K562 (cell line): ENCODE data around the gene RHOBTB3. TPM values are rescaled to one million over a fixed set of nuclear protein-coding genes. Genes with fewer than 3 reads are reported as not detected.

Experiments used
- CREB1 ChIP-seq, 2 experiments: sonication (generic) in 1 of 2; formaldehyde crosslinking in 1 of 2; IDR thresholded peaks; 2 replicates each; pipeline versions ENCODE4 v1.6.1 to v1.8.0; 2012 to 2022; ENCODE audit warnings: inconsistent platforms in 1 of 2, mild to moderate bottlenecking in 1 of 2, missing genetic modification reagents in 1 of 2, moderate library complexity in 1 of 2
- SNIP1 ChIP-seq: fragments of 450-650 bp; IDR thresholded peaks from 2 replicates; pipeline ENCODE4 v1.7.1; 2017; ENCODE audit warnings: low read depth, mild to moderate bottlenecking
- SREBF2 ChIP-seq: sonication (generic); formaldehyde crosslinking; IDR thresholded peaks from 2 replicates; pipeline ENCODE4 v1.4.0; 2020; ENCODE audit warnings: mild to moderate bottlenecking, missing genetic modification reagents
- TFAP4 ChIP-seq: sonication (generic); formaldehyde crosslinking; IDR thresholded peaks from 2 replicates; pipeline ENCODE4 v1.8.0; 2022; ENCODE audit warnings: missing genetic modification reagents, mild to moderate bottlenecking, moderate library complexity, borderline replicate concordance
- ZBTB2 ChIP-seq: fragments of 450-650 bp; IDR thresholded peaks from 2 replicates; pipeline ENCODE4 v1.6.1; 2016; ENCODE audit warnings: antibody characterized with exemption
- ZNF121 ChIP-seq: sonication (generic); formaldehyde crosslinking; conservative IDR thresholded peaks from 2 replicates; pipeline ENCODE4 v1.8.0; 2022; ENCODE audit warnings: missing genetic modification reagents
- polyA plus RNA-seq, 8 experiments: library from polyadenylated mRNA; depleted of rRNA in 4 of 8; stranded (reverse) in 5 of 8; unstranded in 3 of 8; fragments of >200 nt; fragmentation: Nextera tagmentation in 2 of 8; fragmentation: Illumina TruSeq in 1 of 8; extraction: Ambion mirVana in 2 of 8; extraction: Trizol in 1 of 8; gene quantifications; 2 replicates each; pipeline versions ENCODE4 v1.2.1 to v1.2.3, GENCODE V29; 2011 to 2014; ENCODE audit warnings: inconsistent platforms in 1 of 8, missing spikeins in 1 of 8
- total RNA-seq, 7 experiments: library from RNA; depleted of rRNA in 6 of 7; stranded (reverse); fragments of >200 nt in 6 of 7; fragmentation: Illumina TruSeq in 2 of 7; extraction: Trizol in 2 of 7; gene quantifications; 2 replicates each; pipeline versions ENCODE4 v1.2.1 to v1.2.3, GENCODE V29; 2011 to 2021; ENCODE audit warnings: low replicate concordance in 1 of 7
- TF ChIP-seq, protein P1 (sequence below), 2 experiments: fragments of 450-650 bp; conservative IDR thresholded peaks; 2 replicates each; pipeline ENCODE4 v1.6.1; 2017; ENCODE audit warnings: mild to moderate bottlenecking in 2 of 2, moderate library complexity in 2 of 2
- TF ChIP-seq, protein P2 (sequence below): sonication (generic); formaldehyde crosslinking; IDR thresholded peaks from 2 replicates; pipeline ENCODE4 v1.8.0; 2023; ENCODE audit warnings: mild to moderate bottlenecking, missing genetic modification reagents
- TF ChIP-seq, protein P3 (sequence below): IDR thresholded peaks from 2 replicates; pipeline ENCODE4 v1.6.1; 2011; ENCODE audit warnings: borderline replicate concordance, low read depth, mild to moderate bottlenecking, moderate library complexity, low read length; ENCODE audit not compliant: insufficient read depth, poor library complexity, severe bottlenecking

RHOBTB3 gene
- total and polyA plus RNA-seq, 9 of the 15 experiments (the other 6 are each of a cell fraction or from before 2014, with no cell fraction given): 39.7 to 143 (median 115) TPM

DNA sequence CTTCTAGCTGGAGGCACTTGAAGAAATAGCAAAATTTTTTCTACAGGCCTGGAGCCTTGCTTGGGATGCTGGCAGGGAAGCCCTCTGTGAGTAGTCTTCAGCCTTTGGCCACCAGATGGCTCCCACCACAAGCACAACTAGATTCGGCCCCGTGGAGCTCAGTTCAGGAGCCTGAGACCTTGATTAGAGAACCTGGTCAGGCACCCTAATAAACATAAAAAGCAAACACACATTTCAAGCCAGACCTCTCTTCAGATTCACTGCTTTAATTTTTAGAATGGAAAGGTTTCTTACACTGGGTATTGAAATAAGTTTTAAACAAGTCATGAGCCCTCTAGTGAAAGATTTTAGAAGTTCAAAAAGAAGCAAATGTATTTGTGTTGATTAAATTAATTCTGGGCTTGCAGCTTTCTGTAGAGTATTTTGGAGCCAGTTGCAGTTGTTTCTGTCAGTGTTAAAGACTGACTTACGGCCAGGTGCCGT is 50.0 kb downstream of the RHOBTB3 start (continued):
- TF ChIP-seq, protein P1, sequence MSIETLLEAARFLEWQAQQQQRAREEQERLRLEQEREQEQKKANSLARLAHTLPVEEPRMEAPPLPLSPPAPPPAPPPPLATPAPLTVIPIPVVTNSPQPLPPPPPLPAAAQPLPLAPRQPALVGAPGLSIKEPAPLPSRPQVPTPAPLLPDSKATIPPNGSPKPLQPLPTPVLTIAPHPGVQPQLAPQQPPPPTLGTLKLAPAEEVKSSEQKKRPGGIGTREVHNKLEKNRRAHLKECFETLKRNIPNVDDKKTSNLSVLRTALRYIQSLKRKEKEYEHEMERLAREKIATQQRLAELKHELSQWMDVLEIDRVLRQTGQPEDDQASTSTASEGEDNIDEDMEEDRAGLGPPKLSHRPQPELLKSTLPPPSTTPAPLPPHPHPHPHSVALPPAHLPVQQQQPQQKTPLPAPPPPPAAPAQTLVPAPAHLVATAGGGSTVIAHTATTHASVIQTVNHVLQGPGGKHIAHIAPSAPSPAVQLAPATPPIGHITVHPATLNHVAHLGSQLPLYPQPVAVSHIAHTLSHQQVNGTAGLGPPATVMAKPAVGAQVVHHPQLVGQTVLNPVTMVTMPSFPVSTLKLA (conservative IDR thresholded peaks at IDR 0.05): 0 out of 4 replicates have a peak, but pooled peaks of 1 of the 2 experiments have one; percentile 27
- TF ChIP-seq, protein P2, sequence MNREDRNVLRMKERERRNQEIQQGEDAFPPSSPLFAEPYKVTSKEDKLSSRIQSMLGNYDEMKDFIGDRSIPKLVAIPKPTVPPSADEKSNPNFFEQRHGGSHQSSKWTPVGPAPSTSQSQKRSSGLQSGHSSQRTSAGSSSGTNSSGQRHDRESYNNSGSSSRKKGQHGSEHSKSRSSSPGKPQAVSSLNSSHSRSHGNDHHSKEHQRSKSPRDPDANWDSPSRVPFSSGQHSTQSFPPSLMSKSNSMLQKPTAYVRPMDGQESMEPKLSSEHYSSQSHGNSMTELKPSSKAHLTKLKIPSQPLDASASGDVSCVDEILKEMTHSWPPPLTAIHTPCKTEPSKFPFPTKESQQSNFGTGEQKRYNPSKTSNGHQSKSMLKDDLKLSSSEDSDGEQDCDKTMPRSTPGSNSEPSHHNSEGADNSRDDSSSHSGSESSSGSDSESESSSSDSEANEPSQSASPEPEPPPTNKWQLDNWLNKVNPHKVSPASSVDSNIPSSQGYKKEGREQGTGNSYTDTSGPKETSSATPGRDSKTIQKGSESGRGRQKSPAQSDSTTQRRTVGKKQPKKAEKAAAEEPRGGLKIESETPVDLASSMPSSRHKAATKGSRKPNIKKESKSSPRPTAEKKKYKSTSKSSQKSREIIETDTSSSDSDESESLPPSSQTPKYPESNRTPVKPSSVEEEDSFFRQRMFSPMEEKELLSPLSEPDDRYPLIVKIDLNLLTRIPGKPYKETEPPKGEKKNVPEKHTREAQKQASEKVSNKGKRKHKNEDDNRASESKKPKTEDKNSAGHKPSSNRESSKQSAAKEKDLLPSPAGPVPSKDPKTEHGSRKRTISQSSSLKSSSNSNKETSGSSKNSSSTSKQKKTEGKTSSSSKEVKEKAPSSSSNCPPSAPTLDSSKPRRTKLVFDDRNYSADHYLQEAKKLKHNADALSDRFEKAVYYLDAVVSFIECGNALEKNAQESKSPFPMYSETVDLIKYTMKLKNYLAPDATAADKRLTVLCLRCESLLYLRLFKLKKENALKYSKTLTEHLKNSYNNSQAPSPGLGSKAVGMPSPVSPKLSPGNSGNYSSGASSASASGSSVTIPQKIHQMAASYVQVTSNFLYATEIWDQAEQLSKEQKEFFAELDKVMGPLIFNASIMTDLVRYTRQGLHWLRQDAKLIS: no peak
- no peak for TF ChIP-seq ZNF121 (CRISPR knock-in tag)
- no peak for TF ChIP-seq SNIP1
- TF ChIP-seq, protein P3, sequence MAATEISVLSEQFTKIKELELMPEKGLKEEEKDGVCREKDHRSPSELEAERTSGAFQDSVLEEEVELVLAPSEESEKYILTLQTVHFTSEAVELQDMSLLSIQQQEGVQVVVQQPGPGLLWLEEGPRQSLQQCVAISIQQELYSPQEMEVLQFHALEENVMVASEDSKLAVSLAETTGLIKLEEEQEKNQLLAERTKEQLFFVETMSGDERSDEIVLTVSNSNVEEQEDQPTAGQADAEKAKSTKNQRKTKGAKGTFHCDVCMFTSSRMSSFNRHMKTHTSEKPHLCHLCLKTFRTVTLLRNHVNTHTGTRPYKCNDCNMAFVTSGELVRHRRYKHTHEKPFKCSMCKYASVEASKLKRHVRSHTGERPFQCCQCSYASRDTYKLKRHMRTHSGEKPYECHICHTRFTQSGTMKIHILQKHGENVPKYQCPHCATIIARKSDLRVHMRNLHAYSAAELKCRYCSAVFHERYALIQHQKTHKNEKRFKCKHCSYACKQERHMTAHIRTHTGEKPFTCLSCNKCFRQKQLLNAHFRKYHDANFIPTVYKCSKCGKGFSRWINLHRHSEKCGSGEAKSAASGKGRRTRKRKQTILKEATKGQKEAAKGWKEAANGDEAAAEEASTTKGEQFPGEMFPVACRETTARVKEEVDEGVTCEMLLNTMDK: peak; percentile 30
- TF ChIP-seq TFAP4 (CRISPR knock-in tag): 0 out of 2 replicates have a peak, but pooled peaks have one; percentile 13
- no peak for TF ChIP-seq CREB1 (IDR thresholded peaks at IDR 0.05)
- no peak for TF ChIP-seq CREB1 (CRISPR knock-in tag; IDR thresholded peaks at IDR 0.05)
- TF ChIP-seq SREBF2: no peak
- no peak for TF ChIP-seq ZBTB2
- TF ChIP-seq, all 486 proteins: peak for 21
